GM18868 (cell line): ENCODE results near the gene TLE5.
A peak's percentile ranks its signal among the peaks of the same experiment; 100 is the strongest.
"Not testable (repeated sequence)": the region's sequence is repeated elsewhere in the genome, so short reads cannot be mapped to it uniquely, and the experiment has no call there.

Experiments
- ATAC-seq: cut with Tn5 transposase; IDR thresholded peaks from one replicate; pipeline ENCODE4 v1.9.1; 2021; ENCODE audit warnings: mild to moderate bottlenecking, moderate library complexity; ENCODE audit not compliant: unreplicated experiment

Gene TLE5

DNA sequence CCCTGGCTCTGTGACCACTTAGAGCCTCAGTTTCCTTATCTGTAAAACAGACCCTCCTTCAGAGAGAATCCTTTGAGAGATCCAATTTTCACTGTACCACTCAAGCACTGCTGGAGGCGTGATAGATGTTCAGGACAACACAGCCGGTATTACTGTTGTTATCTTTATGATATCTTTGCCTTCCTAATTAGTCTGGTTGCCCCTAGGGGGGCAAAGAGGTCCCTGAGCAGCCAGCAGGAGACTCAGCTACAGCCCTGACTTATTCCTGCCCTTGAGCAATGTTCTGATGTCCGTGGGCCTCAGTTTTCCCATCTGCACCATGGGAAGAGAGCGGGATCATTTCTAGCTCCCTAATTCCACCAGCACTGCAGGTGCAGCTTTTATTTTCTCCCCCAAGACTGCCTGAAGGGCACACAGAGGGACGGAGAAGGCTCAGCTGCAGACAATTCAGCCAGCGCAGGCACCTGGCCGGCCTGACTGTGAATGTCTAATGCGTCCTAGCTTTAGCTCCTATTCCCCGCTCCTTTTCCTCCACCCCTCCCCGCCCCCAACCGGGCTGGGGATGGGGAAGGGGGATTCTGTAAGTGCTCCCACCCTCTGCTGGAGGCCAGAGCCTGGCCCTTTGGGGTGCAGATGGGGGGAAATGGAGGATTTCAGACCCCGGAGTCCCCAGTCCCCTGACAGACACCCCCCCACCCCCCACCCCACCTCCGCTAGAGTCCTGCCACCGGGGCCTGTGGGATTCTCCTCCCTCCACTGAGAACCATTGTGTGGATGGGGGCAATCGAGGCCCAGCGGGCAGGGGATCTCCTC is 16.2 kb downstream of the TLE5 start:
- no peak for ATAC-seq

DNA sequence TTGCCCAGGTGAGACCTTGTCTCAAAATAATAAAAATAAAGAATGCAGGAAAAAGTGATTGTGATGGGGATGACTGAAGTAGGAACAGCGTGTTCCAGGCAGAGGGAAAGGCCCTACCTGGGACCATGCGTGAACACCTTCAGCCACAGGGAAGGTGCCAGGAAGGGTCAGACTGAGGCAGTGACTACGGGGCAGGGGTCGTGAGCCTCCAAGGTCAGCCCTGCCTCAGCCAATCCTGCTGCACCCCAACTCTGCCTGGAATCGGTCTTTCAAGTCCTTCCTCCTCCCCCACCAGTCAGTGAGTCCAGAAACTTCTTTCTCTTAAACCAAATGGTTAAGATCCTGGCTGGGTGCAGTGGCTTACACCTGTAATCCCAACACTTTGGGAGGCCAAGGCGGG is 17.1 kb downstream of the TLE5 start:
- no peak for ATAC-seq

DNA sequence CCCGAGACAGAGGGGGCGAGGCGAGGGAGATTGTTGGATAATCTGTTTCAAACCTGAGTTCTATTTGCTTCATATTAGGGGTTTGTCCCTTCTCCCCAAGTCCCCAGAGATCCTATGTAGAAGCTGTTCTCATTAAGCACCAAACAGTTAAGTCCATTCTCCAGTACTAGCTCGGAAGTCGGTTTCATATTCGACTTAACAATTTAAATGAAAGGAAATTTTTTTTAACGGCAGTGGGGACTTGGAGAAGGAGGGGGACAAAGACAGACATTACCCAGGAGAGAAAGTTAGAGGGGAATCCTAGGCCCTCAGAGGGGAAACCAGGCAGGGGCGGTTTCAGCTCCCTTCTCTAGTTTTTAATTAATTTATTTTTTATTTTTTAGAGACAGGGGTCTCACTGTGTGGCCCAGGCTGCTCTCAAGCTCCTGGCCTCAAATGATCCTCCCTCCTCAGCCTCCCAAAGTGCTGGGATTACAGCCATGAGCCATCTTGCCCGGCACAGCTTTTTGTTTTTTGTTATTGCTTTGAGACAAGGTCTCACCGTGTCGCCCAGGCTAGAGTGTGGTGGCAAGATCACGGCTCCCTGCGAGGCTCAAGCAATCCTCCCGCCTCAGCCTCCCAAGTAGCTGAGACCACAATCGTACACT is 19.6 kb downstream of the TLE5 start:
- no peak for ATAC-seq

DNA sequence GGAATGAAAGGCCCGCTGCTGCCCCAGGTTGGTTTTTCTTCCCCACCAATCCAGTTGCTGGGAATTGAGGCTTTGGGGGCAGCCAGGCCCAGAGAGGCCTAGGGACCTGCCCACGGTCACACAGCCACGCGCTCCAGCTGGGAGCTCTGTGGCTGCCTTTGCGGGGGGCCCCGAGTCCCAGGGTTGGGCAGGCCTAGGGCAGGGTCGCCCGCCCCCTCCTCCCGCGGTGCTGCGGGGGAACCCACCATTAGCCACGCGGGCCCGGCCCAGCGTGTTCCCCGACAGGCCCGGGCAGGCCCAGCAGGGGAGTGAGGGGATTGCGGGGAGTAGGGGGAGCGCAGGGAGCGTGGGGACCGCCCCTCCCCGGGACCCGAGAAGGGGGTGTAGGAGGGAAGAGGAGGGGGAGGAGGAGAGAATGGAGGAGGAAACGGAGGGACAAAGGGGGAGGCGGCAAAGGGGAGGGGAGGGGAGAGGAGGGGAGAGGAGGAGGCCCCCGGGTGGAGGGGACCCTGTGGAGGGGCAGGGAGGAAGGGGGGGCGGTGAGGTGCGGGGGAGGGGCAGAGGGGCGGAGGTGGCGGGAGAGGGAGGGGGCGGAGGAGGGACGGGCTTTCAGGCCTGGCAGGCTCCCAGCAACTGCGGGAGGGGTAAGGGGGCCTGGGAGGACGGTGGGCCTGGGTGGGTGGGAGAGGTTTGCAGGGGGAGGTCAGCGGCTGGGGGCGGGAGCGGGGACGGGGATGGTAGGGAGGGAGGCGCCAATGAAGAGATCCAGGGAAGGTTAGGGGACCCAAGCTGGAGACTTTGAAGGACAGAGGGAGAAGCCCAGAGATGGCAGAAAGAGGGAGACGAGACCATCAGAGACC is 20.3 kb downstream of the TLE5 start:
- ATAC-seq: no peak

DNA sequence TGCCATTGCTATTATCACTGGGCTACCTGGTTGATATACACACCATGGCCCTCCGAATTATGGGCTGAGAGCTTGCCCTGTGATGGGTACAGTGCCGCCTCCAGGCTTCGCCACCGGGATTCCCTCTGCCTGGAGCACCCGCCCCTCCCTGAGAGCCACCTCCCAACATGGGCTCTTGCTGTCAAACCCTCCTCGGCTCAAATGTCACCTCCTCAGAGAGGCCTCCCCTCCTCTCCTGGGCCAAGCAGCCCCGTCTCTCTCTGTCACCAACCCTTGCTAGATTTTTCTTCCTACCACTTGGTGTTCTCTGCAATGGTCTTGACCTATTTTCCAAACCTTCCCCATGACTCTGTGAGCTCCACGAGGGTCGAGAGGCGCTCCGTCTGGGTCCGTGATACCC is 21.0 kb downstream of the TLE5 start:
- no peak for ATAC-seq

DNA sequence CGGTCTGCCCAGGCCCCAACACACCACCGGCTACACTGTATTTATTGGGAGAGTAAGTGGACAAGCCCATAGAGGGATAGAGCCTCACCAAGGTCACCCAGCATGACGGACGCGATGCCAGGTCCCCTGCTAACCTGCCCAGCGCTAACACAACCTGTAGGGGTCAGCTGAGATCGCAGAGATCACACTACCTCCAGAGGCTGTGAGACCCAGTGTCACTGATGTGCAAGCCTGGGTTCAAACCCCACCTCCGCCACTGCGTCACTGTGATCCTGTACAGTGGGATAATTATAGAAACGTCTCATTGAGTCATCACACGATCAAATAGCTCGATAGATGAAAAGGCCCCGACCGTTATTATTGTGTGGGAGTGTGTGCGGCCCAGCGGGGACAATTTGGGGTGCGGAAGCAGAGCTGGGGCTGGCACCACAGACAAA is 22.6 kb downstream of the TLE5 start:
- ATAC-seq: no peak

DNA sequence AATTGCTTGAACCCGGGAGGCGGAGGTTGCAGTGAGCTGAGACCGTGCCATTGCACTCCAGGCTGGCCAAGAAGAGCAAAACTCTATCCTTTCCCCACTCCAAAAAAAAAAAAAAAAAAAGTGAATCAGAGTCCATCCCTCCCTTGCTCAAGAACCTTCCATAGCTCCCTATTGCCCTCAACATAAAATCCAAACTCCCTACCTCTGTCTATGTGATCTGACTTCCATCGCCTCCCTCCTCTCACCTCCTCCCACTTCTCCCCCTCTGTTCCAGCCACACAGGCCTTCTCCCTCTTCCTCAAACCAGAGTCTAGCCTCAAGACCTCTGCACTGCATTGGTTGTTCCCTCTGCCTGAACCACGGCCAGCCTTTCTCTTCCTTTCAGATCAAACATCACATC is 23.2 kb downstream of the TLE5 start:
- no peak for ATAC-seq

DNA sequence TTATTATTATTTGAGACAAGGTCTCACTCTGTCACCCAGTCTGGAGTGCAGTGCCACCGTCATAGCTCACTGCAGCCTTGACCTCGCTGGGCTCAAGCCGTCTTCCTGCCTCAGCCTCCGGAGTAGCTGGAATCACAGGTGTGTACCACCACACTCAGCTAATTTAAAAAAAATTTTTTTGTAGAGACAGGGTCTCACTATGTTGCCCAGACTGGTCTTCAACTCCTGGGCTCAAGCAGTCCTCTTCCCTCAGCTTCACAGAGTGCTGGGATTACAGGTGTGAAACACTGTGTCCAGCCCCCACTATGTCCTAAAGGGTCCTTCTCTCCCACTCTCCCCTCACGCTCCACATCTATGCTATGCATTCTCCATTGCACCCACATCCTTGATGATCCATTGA is 24.1 kb downstream of the TLE5 start:
- ATAC-seq: no peak

DNA sequence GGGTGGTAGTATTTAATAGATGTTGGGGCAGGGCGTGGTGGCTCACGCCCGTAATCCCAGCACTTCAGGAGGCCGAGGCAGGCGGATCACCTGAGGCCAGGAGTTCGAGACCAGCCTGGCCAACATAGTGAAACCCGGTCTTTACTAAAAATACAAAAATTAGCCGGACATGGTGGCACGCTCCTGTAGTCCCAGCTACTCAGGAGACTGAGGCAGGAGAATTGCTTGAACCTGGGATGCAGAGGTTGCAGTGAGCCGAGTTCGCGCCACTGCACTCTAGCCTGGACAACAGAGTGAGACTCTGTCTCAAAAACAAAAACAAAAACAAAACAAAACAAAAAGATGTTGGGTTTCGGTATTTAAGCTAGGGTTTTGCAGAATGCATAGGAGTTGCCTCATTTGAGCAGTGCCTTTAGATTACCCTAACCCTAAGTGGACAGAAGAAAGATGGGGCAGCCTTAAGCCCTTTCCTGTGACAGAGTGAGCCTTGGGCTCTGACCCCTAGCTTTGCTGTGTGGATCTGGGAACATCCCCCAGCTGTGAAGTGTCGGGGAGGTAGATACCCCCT is 25.2 kb downstream of the TLE5 start:
- not testable (repeated sequence) for ATAC-seq

DNA sequence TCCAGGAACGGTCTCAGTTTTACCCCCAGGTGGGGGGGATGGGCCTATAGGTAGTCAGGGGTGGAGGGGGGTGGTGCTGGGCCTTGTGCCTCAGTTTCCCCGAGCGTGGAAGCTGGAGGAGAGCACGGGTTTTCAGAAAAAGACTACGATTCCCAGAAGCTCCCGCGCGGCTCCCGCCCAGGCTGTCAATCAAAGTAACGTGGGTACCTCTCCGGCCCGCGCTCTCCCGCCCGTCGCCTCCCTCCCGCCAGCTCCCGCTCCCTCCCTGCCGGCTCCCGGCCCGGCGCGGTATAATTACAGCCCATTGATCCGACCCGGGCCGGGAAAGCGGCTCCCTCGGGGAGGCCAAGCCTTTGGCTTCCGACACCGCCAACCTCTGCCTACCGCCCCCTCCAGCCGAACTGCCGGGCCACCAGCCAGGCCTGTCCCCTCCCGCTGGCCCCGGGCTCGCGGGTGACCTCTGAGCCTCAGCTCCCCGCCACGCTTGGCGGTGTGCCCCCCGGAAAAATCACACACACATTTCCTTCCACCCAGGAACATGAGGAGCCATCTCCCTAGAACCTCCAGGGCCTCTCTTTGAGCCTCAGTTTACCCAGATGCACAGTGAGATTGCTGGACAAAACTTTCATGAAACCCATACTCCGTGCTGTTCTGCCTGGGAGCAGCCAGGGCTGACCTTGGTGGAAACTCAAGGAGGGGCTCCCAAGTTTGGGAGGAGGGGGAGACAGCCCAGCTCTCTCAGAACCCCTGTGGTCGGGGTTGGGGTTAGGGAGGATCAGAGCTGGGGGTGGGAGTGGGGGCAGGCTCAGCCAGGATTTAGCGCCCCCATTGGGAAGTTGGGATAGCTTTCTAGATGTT is 25.9 kb downstream of the TLE5 start:
- ATAC-seq: peak; percentile 40

DNA sequence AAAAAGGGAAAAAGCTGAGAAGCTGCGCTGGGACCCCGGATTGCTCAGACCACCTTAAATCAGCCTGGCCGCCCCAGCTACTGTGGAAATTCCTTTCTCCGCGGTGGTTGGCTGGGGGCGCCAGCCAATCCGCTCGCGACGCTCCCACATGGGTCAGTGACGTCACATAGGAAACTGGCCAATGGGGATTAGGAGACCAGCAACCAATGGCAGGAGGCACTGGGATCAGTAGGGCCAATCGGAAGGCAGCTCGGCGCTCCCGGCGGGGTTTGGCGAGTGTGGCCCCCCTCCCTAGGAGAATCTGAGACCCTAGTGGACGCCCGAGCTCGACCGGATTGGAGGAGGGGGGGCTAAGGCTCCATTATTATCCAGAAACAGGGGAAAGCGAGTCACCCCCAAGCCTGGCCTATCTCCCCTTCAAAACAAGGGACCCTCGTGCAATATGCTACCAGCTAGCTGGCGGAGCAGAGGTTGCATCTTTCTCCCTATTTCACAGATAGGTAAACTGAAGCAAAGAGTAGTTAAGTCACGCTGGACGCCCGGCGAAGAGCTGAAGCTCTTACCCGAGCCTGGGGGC is 26.7 kb downstream of the TLE5 start:
- peak; percentile 83 for ATAC-seq

DNA sequence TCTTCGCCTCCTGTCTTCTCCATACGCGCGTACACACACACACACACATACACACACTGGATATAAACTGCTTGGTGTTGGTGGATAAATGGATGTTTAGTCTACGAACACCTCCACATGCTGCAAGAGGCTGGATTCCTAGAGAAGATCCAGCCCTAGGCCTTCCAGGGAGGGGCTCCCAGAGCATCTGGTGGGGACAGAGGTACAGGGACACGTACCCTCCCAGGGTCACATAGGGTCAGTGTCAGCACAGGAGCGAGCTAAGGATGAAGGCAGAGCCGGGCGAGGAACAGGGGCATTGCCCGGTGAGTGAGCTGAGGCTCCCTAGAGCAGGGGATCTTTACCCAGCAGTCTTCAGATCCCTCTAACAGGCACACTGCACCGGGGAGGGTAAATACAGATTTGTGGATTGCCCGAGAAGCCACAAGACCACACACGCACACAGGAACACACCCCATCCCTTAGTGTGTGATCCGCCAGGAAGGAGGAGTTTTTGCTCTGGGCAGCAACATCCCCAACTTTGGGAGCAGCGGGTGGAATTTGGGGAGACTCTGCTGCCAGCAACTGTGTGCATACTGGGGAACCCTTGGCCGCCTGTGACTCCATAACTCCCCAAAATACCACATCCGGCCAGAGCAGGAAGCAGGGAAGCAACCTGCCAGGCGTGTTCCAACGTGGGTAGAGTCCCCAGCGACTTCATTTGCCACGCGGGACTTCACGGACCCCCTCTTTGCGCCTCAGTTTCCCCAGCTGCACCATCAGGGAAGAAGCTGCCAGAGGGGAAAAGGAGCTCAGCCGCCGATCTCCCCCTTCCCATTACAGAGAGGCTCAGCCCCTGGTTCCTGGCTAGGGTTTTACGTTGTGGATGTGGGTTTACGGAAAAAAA is 27.4 kb downstream of the TLE5 start:
- no peak for ATAC-seq

DNA sequence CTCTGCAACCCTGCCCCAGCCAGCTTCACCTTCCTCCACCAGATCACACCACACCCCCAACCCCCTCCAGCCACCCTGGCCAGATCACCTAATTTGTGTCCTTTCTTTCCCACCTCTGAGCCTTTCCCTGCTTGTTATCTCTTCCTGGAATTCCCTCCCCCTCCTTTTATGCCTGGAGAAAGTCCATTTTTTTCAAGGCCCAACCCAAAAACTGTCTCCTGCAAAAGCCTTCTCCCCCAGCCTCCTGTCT is 28.0 kb downstream of the TLE5 start:
- no peak for ATAC-seq

DNA sequence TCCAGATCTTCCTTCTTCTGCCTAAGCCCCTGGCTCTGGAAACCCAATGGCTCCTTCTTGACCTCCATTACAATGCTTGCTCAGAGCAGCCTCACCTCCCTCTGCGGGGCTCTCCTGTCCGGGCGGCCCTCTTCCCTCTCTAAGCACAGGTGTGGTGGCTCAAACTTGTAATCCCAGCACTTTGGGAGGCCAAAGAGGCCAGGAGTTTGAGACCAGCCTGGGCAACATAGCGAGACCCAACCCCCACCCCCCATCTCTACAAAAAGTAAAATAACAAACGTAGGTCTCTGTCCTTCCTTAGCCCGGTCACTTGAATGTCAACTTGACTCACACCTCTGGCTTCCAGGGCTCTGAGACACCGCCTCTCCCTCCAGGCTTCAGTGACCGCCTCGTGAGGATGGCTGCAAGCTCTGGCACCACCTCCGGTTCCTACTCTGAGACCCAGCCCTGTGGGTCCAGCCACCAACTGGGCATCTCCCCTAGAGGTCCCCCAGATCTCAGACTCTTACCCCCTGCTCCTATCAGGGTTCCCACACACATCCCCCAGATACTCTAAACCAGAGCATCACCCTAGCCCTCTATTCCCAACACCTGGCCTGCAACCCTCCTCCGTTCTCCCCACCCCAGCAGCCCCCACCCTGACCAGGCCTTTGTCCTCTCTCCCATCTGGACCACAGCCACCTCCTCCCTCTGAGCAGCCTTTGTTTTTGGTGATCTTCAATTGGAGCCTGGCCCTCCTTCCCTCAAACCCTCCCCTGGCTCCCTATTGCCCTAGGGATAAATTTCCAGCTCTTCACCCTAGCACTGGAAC is 28.5 kb downstream of the TLE5 start:
- no peak for ATAC-seq

DNA sequence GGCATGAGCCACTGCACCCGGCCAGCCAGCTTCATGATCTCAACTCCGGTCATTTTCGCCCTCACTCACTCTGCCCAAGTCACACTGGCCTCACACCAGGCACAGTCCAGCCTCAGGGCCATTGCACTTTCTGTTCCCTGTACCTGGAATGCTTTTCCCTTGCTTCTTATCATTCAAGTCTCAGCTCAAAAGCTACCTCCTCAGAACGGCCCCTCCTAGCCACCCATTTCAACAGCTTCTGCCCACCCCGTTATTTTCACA is 30.8 kb downstream of the TLE5 start:
- ATAC-seq: no peak

DNA sequence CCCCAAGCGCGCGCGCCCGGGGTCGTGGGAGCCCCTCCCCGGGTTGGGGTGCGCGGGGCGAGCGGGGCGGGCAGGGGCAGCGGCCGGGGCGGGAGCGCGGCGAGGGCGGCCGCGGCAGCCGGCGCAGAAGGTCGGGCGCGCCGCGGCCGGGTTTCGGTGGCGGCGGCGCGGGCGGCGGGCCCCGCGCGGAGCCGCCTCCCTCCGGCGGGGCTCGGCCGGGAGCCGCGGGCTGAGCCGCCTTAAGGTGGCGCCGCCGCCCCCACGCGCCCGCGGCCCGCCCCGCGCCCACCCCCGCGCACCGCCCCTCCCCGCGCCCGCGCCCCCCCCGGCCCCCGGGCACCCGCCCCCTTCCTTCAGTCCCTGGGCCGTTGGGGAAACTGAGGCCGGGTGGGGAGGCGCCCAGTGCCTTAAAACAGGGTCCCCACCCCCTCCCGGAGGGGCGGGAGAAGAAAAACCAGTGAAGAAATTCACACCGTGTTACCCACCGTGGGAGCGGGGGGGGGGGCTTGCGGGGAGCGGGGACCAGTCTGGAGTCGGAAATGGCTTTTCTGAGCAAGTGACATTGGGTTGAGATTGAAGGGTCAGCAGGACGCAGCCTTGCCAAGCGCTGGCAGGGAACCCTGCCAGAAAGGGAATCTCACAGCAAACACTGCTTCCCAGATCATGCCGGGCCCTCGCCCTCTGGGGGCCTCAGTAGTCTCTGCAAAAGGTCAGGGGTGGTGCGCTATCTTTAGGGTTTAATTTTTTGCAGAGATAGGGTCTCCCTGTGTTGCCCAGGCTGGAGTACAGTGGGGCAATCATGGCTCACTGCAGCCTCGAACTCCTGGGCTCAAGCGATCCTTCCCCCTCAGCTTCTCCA is 33.0 kb downstream of the TLE5 start, which contains the start of gene TLE2:
TLE2 (minus strand) TSS at position 216 of the 859 bp plus-strand sequence. CDS start 376 bp downstream, outside the sequence.
- no peak for ATAC-seq

DNA sequence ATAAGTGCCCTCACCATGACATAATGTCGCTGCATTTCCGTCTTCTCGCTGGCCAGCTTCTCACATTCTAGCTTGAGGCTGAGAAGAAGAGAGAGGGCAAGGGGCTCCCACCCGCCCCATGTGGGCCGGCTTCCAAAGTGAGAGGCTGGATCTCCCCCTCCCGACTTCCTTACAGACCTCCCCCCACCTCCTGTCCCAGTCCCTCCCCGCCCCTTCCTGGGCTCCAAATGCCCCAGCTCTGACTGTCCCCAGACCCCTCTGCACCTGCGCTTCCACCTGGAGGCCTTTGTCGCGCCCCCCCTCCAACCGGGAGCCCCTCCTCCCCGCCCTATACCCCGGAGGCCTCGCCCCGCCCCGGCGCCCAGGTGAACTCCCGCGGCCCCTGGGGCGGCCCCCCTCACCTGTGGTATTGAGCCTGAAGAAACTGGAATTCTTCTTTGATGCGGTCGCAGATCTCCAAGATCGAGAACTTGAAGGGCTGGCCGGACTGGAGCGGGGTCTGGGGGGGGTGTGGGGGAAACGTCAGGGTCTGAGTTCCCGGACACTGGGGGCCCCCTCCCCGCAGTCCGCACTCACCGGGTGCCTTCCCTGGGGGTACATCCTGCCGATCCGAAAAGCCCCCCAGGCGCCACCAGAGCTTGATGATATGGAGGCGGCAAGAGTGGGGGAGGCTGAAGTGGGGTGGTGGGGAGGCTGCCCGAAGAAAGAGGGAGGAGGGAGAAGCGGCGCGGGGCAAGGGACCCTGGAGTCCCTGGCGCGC is 33.8 kb downstream of the TLE5 start:
- no peak for ATAC-seq
